ENCODE results near the gene TBCCD1.

DNA sequence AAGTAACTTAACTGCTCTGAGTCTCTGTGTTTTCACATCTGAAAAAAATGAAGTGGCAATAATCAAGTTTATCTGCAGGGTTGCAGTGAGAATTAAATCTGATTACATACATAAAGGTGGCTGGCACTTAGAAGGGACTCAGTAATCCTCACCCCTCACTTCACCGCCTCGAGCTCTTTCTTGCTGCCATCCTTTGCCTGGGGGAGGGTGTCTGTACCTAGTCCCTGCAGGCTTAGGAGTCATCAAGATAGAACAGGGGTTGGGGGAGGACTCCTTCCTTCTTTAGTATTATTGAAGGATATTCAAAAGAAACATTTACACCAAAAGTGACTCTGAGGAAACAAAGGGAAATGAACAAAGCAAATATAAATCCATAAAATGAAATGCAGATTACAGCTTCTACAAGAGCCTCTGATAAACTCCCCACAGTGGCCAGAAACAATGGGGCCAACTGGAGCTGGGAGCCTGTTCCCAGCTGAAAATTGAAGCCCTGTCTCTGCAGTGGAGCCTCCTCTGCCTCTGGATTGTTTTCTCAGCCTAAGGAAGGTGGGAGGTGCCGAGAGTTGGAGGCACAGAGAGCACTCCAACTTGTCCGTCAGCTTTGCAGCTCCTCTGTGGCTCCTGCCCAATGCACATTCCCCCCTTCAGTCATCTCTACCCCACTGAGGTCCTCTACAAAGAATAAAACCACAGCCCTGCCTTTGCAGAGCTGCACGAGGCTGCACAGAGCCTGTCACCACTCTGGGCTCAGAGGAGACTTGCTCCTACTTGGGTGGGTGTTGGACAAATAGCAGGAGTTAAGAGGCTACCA, 64.8 kb downstream of the TBCCD1 start:
- TF ChIP-seq, protein P1, sequence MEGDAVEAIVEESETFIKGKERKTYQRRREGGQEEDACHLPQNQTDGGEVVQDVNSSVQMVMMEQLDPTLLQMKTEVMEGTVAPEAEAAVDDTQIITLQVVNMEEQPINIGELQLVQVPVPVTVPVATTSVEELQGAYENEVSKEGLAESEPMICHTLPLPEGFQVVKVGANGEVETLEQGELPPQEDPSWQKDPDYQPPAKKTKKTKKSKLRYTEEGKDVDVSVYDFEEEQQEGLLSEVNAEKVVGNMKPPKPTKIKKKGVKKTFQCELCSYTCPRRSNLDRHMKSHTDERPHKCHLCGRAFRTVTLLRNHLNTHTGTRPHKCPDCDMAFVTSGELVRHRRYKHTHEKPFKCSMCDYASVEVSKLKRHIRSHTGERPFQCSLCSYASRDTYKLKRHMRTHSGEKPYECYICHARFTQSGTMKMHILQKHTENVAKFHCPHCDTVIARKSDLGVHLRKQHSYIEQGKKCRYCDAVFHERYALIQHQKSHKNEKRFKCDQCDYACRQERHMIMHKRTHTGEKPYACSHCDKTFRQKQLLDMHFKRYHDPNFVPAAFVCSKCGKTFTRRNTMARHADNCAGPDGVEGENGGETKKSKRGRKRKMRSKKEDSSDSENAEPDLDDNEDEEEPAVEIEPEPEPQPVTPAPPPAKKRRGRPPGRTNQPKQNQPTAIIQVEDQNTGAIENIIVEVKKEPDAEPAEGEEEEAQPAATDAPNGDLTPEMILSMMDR (IDR thresholded peaks at IDR 0.05; ENCODE audit: borderline replicate concordance, extremely low read depth, low read length, poor library complexity, severe bottlenecking), result no peak
- TF ChIP-seq EZH2 (IDR thresholded peaks at IDR 0.05; ENCODE audit: borderline replicate concordance, low read depth, low read length, severe bottlenecking), result no peak
